Measurements from ENCODE around the gene FUBP3. TPM values are rescaled to one million over a fixed set of nuclear protein-coding genes. Genes with fewer than 3 reads are reported as not detected.

Gene FUBP3
- total RNA-seq, 4 donors from 2014 or later = 27.5 to 40.7 (median 31.7) TPM

Small RNA genes within 50 kb of the gene (microRNA-seq; reads per million reads assigned to microRNA genes)
- 0 reads per million in 2 donors for gene MIR6856 (ENCODE audit: borderline number of aligned reads in 1 of 2, borderline replicate concordance in 2 of 2)

Other genes starting within 250 kb of the FUBP3 start
- gene ASS1, start 134.6 kb upstream of the FUBP3 start, total RNA-seq = 100 to 1,000 TPM in 3 of 4 donors, 10 to 100 TPM in 1; 98.7 to 104 (median 103) TPM
- gene PRDM12, start 85.0 kb downstream of the FUBP3 start, total RNA-seq = under 1 TPM in 1 of 4 donors, not detected in 3; 0.21 TPM
- gene EXOSC2, start 114.2 kb downstream of the FUBP3 start, total RNA-seq = 10 to 100 TPM; 14.8 to 19.7 (median 17.9) TPM